Spleen (tissue), 11 donors: ENCODE measurements around the gene SV2B. TPM values are rescaled to one million over a fixed set of nuclear protein-coding genes. Genes with fewer than 3 reads are reported as not detected.

Experiments
- DNase-seq: peaks from one replicate; pipeline ENCODE4 v3.0.0-alpha.2; 2020
- H3K27ac ChIP-seq, 8 donors: fragments of 200-600 bp; sonication (generic) in 7 of 8; 1 replicate in 4 of 8; 2 replicates in 4 of 8; pipeline versions ENCODE4 v1.5.0 to v1.8.0; 2016 to 2021; ENCODE audit warnings: inconsistent platforms in 4 of 8, mild to moderate bottlenecking in 4 of 8, moderate library complexity in 1 of 8
- H3K27me3 ChIP-seq, 7 donors: fragments of 200-600 bp; sonication (generic) in 6 of 7; replicated peaks in 1 of 7; 1 replicate in 4 of 7; 2 replicates in 3 of 7; pipeline versions ENCODE4 v1.5.0 to v1.8.0; 2016 to 2021; ENCODE audit warnings: inconsistent platforms in 3 of 7, mild to moderate bottlenecking in 1 of 7
- H3K36me3 ChIP-seq, 6 donors: fragments of 200-600 bp; sonication (generic) in 5 of 6; 1 replicate in 4 of 6; 2 replicates in 2 of 6; pipeline versions ENCODE4 v1.5.0 to v1.8.0; 2016 to 2021; ENCODE audit warnings: inconsistent platforms in 2 of 6
- H3K4me1 ChIP-seq, 6 donors: fragments of 200-600 bp; sonication (generic) in 5 of 6; 1 replicate in 3 of 6; 2 replicates in 3 of 6; pipeline versions ENCODE4 v1.5.0 to v1.8.0; 2016 to 2021; ENCODE audit warnings: inconsistent platforms in 3 of 6
- H3K4me3 ChIP-seq, 8 donors: fragments of 200-600 bp; sonication (generic) in 7 of 8; 1 replicate in 4 of 8; 2 replicates in 4 of 8; pipeline versions ENCODE4 v1.5.0 to v1.8.0; 2016 to 2021; ENCODE audit warnings: inconsistent platforms in 4 of 8, mild to moderate bottlenecking in 4 of 8, moderate library complexity in 2 of 8
- H3K9me3 ChIP-seq, 8 donors: fragments of 200-600 bp; sonication (generic) in 7 of 8; 1 replicate in 4 of 8; 2 replicates in 4 of 8; pipeline versions ENCODE4 v1.5.0 to v1.8.0; 2016 to 2021; ENCODE audit warnings: inconsistent platforms in 4 of 8
- POLR2A ChIP-seq, 3 donors: fragments of 450-650 bp; IDR thresholded peaks; one replicate each; pipeline ENCODE4 v1.5.1; 2017; ENCODE audit warnings: antibody characterized with exemption in 3 of 3, mild to moderate bottlenecking in 1 of 3
- POLR2AphosphoS5 ChIP-seq, 3 donors: sonication (generic); formaldehyde crosslinking; IDR thresholded peaks; one replicate each; pipeline ENCODE4 v1.5.1; 2017; ENCODE audit warnings: antibody characterized with exemption in 3 of 3
- WGBS, 5 donors: extraction: QIAGEN DNeasy Blood & Tissue Kit in 3 of 5; methylation state at CpG; one replicate each; pipeline versions ENCODE4 v1.1.5 to v1.1.7; 2013 to 2018; 5-methylcytosine and 5-hydroxymethylcytosine counted together
- intact Hi-C: fragments of 100-400 bp; cut with DNase I; formaldehyde crosslinking; loops from one replicate; pipeline ENCODE4 v1.15.0; 2023; ENCODE audit warnings: low total_unique reads
- polyA plus RNA-seq, 3 donors: library from polyadenylated mRNA; stranded (reverse); fragments of 200-250 nt; gene quantifications; one replicate each; pipeline ENCODE4 v1.2.1, GENCODE V29; 2013
- total RNA-seq, 7 donors: library from RNA; depleted of rRNA in 3 of 7; stranded (reverse); fragments of >200 nt in 3 of 7; fragmentation: NEBNext Ultra II Directional in 4 of 7; extraction: Animal tissue kit (Norgen Biotek cat#: 25700) in 4 of 7; gene quantifications; one replicate each; pipeline versions ENCODE4 v1.1.0 to v1.2.1, GENCODE V29; 2016 to 2021
- TF ChIP-seq, protein P1 (sequence below), 11 experiments: fragments of 200-600 bp in 7 of 11; fragments of 450-650 bp in 4 of 11; sonication (generic) in 4 of 11; IDR thresholded peaks in 8 of 11; conservative IDR thresholded peaks in 3 of 11; 1 replicate in 7 of 11; 2 replicates in 4 of 11; pipeline versions ENCODE4 v1.4.0 to v1.8.0; 2016 to 2021; ENCODE audit warnings: antibody characterized with exemption in 11 of 11, inconsistent platforms in 4 of 11, mild to moderate bottlenecking in 1 of 11
- donor health status: healthy with polysubstance abuse.
- donor health status: DM: no; HTN: no; CAD: no; lungs with moderate emphysema.
- donor health status: DM: no; HTN: no; CAD: no.
- donor health status: Bipolar disorder and iron deficiency.
- donor health status: healthy.
- donor health status: DM: no; HTN: no; CAD: no.
- donor health status: DM: yes; HTN: yes; CAD: no.

The SV2B gene
- total and polyA plus RNA-seq, 10 donors = 0.07 to 1.2 (median 0.48) TPM

- Histone ChIP-seq H3K27me3 (peaks cover 0 to 70% (median 4%) of the 10 kb centered on the region in 7 donors), H3K27ac (no peak overlapping the region), H3K4me1 (no peaks in the 10 kb centered on the region), H3K4me3 (no peak overlapping the region), H3K9me3 (no peaks in the 10 kb centered on the region), H3K36me3 (no peaks in the 10 kb centered on the region)
- intact Hi-C loops = no loop called here
- no peak for DNase-seq
- WGBS, 5 donors = 64 to 77% (median 71%) methylated on average over 9 to 10 of the region's 10 CpGs
- TF ChIP-seq POLR2AphosphoS5 (IDR thresholded peaks at IDR 0.05) (no peak), POLR2A (IDR thresholded peaks at IDR 0.05) (no peak)
- TF ChIP-seq, protein P1, sequence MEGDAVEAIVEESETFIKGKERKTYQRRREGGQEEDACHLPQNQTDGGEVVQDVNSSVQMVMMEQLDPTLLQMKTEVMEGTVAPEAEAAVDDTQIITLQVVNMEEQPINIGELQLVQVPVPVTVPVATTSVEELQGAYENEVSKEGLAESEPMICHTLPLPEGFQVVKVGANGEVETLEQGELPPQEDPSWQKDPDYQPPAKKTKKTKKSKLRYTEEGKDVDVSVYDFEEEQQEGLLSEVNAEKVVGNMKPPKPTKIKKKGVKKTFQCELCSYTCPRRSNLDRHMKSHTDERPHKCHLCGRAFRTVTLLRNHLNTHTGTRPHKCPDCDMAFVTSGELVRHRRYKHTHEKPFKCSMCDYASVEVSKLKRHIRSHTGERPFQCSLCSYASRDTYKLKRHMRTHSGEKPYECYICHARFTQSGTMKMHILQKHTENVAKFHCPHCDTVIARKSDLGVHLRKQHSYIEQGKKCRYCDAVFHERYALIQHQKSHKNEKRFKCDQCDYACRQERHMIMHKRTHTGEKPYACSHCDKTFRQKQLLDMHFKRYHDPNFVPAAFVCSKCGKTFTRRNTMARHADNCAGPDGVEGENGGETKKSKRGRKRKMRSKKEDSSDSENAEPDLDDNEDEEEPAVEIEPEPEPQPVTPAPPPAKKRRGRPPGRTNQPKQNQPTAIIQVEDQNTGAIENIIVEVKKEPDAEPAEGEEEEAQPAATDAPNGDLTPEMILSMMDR (IDR thresholded peaks at IDR 0.05 in 8 of 11, conservative IDR thresholded peaks at IDR 0.05 in 3 of 11) = no peak
These were observed 138.8 kb downstream of the SV2B start for GRCh38 chr15:91238644-91239425.

- Histone ChIP-seq H3K4me3 (no peak overlapping the region), H3K9me3 (no peaks in the 10 kb centered on the region), H3K27me3 (peaks cover 0 to 36% (median 0%) of the 10 kb centered on the region in 7 donors), H3K4me1 (no peaks in the 10 kb centered on the region), H3K36me3 (no peaks in the 10 kb centered on the region), H3K27ac (no peak overlapping the region)
- WGBS, 5 donors = 55 to 73% (median 57%) methylated on average over 2 of the region's 2 CpGs
- TF ChIP-seq POLR2A (IDR thresholded peaks at IDR 0.05) (no peak), POLR2AphosphoS5 (IDR thresholded peaks at IDR 0.05) (no peak)
- TF ChIP-seq, protein P1 (IDR thresholded peaks at IDR 0.05 in 8 of 11, conservative IDR thresholded peaks at IDR 0.05 in 3 of 11) = no peak
- no peak for DNase-seq
- intact Hi-C loops = no loop called here
These were observed 143.8 kb downstream of the SV2B start for GRCh38 chr15:91243826-91244225.

- intact Hi-C loops = no loop called here
- Histone ChIP-seq H3K27ac (no peak overlapping the region), H3K4me1 (no peaks in the 10 kb centered on the region), H3K9me3 (no peaks in the 10 kb centered on the region), H3K27me3 (peaks cover 0 to 33% (median 0%) of the 10 kb centered on the region in 7 donors), H3K36me3 (no peaks in the 10 kb centered on the region), H3K4me3 (no peak overlapping the region)
- TF ChIP-seq, protein P1 (IDR thresholded peaks at IDR 0.05 in 8 of 11, conservative IDR thresholded peaks at IDR 0.05 in 3 of 11) = no peak
- TF ChIP-seq POLR2A (IDR thresholded peaks at IDR 0.05) (no peak), POLR2AphosphoS5 (IDR thresholded peaks at IDR 0.05) (no peak)
- no peak for DNase-seq
- WGBS, 5 donors = 85 to 97% (median 91%) methylated on average over 4 of the region's 4 CpGs
These were observed 144.9 kb downstream of the SV2B start for GRCh38 chr15:91244919-91245318.

DNA sequence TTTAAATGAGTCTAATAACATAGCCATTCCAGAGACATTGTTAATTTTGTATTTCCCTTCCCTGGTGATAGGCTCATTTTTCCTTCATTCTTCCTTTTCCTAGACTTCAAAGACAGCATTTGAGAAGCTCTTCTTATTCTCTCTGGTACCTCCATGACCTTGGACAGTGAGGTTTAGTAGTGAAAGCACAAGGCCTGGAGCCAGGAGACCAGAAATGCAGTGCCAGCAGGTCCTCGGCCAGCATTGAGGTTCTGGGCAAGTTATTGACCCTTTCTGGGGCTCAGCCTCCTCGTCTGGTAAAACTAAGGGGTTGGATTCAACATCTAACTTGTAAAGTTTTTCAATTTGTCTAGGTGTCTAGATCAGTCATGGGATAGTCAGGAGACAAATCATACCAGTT lies 146.9 kb downstream of the SV2B start:
- no peaks in the 10 kb centered on the region for H3K9me3 ChIP-seq
- H3K27ac ChIP-seq = no peak overlapping the region
- no peak for DNase-seq
- H3K4me1 ChIP-seq = no peaks in the 10 kb centered on the region
- TF ChIP-seq, protein P1 (IDR thresholded peaks at IDR 0.05 in 8 of 11, conservative IDR thresholded peaks at IDR 0.05 in 3 of 11) = no peak
- no peak for TF ChIP-seq POLR2A (IDR thresholded peaks at IDR 0.05)
- no peak for TF ChIP-seq POLR2AphosphoS5 (IDR thresholded peaks at IDR 0.05)
- intact Hi-C loops = no loop called here
- H3K27me3 ChIP-seq = peaks cover 0 to 17% (median 0%) of the 10 kb centered on the region in 7 donors
- WGBS, 5 donors = 36 to 74% (median 52%) methylated on average over 2 of the region's 2 CpGs
- H3K36me3 ChIP-seq = no peaks in the 10 kb centered on the region
- H3K4me3 ChIP-seq = no peak overlapping the region
